ENCODE measurements around the gene RUNX1.

- TF ChIP-seq CTCF (IDR thresholded peaks at IDR 0.05) (no peak), POLR2A (IDR thresholded peaks at IDR 0.05) (no peak), POLR2AphosphoS5 (IDR thresholded peaks at IDR 0.05) (no peak)
These were observed 165.4 kb downstream of the RUNX1 start for GRCh38 chr21:34883491-34884271.
